ENCODE results near the gene MDM4. TPM values are rescaled to one million over a fixed set of nuclear protein-coding genes. Genes with fewer than 3 reads are reported as not detected.

MDM4 gene
- total RNA-seq, 4 donors from 2014 or later: 15.1 to 44.0 (median 28.9) TPM

GRCh38 chr1:204588826-204589225 lies 72.6 kb downstream of the MDM4 start:
- intact Hi-C loops (cut with DNase I; ENCODE audit: low total_unique reads) (no loop called here), in situ Hi-C loops (cut with MboI; ENCODE audit: low sequenced_read_pairs in 4 of 4) (no loop called here)
- no peak for DNase-seq
- H3K27me3 ChIP-seq: no peaks in the 10 kb centered on the region
- no peak overlapping the region for H3K27ac ChIP-seq
- no peaks in the 10 kb centered on the region for H3K4me1 ChIP-seq
- H3K9me3 ChIP-seq: no peaks in the 10 kb centered on the region
- no peaks in the 10 kb centered on the region for H3K36me3 ChIP-seq
- TF ChIP-seq, protein P1, sequence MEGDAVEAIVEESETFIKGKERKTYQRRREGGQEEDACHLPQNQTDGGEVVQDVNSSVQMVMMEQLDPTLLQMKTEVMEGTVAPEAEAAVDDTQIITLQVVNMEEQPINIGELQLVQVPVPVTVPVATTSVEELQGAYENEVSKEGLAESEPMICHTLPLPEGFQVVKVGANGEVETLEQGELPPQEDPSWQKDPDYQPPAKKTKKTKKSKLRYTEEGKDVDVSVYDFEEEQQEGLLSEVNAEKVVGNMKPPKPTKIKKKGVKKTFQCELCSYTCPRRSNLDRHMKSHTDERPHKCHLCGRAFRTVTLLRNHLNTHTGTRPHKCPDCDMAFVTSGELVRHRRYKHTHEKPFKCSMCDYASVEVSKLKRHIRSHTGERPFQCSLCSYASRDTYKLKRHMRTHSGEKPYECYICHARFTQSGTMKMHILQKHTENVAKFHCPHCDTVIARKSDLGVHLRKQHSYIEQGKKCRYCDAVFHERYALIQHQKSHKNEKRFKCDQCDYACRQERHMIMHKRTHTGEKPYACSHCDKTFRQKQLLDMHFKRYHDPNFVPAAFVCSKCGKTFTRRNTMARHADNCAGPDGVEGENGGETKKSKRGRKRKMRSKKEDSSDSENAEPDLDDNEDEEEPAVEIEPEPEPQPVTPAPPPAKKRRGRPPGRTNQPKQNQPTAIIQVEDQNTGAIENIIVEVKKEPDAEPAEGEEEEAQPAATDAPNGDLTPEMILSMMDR (IDR thresholded peaks at IDR 0.05 in 4 of 5, conservative IDR thresholded peaks at IDR 0.05 in 1 of 5): no peak
- no peak for TF ChIP-seq POLR2A (IDR thresholded peaks at IDR 0.05)
- ATAC-seq: no peak
- H3K4me3 ChIP-seq: no peak overlapping the region

GRCh38 chr1:204589409-204590038 lies 73.3 kb downstream of the MDM4 start:
- DNase-seq (no peak), ATAC-seq (no peak)
- no peaks in the 10 kb centered on the region for H3K9me3 ChIP-seq
- H3K27ac ChIP-seq: no peak overlapping the region
- H3K27me3 ChIP-seq: no peaks in the 10 kb centered on the region
- intact Hi-C loops (cut with DNase I; ENCODE audit: low total_unique reads) (no loop called here), in situ Hi-C loops (cut with MboI; ENCODE audit: low sequenced_read_pairs in 4 of 4) (no loop called here)
- no peak overlapping the region for H3K4me3 ChIP-seq
- no peaks in the 10 kb centered on the region for H3K36me3 ChIP-seq
- TF ChIP-seq, protein P1 (IDR thresholded peaks at IDR 0.05 in 4 of 5, conservative IDR thresholded peaks at IDR 0.05 in 1 of 5): no peak
- no peaks in the 10 kb centered on the region for H3K4me1 ChIP-seq

DNA sequence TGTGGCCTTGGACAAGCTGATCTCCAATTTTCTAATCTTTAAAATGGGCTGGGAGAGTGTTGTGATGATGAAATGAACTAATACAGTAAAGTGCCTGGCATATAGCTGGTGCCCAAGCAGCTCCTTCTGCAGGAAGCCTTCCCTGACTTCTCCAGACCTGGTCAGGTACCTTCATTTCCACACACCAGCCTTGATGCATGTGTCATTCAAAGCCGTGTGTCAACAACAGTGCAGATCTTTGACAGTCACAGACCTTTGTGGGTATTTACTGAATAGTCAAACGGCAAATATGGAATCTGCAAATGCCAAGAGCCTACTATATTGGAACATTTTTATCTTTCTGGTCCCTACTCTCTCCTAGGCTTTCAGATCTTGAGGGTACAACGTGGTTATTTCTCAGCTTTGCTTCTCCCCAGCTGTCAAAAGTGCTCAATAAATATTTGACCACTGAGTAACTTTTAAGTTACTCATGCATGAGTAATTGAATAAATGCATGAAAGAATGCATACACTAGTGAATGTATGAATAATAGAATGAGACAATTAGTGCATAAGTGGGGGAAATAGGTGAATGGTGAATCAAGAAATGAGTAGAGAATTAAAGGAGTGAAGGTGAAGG lies 75.4 kb downstream of the MDM4 start:
- no peak for DNase-seq
- H3K4me1 ChIP-seq: no peaks in the 10 kb centered on the region
- in situ Hi-C loops (cut with MboI; ENCODE audit: low sequenced_read_pairs in 4 of 4): no loop called here

DNA sequence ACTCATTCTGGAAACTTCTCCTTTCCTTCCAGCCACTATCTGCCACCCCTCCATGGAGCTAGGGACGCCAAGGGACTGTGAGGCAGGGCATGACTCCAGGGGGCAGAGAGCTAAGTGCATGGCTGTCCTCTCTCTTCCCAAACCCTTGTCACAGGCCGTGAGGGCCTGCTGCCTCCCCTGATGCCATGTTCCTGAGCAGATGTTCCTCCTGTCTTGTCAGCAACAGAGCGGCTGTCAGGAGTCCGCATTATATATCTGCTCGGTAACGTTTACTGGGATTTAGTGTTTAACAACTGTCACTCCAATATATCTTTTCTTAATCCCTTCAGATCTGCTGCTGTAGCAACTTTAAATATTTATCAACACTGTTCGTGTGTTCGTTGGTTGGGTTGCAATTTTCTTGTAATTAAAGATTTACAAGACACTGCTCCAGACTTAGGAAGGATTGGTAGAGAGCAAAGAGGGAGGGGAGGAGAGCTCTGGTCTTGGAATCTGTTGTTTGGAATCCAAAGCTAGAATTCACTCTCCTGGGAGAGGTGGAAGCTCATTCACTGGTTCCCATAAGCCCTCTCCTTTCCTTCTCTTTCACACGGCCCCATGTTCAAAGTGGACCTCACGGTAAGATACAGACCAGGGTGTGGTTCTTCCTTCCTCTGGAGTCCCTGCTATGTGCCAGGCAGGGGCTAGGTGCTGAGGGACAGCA lies 76.2 kb downstream of the MDM4 start:
- TF ChIP-seq, protein P1 (IDR thresholded peaks at IDR 0.05 in 4 of 5, conservative IDR thresholded peaks at IDR 0.05 in 1 of 5): no peak
- no peak for TF ChIP-seq POLR2A (IDR thresholded peaks at IDR 0.05)
- intact Hi-C loops (cut with DNase I; ENCODE audit: low total_unique reads): no loop called here
- no peaks in the 10 kb centered on the region for H3K27me3 ChIP-seq
- no peaks in the 10 kb centered on the region for H3K4me1 ChIP-seq
- DNase-seq (no peak), ATAC-seq (no peak)
- H3K4me3 ChIP-seq: no peak overlapping the region
- in situ Hi-C loops (cut with MboI; ENCODE audit: low sequenced_read_pairs in 4 of 4): no loop called here
- no peaks in the 10 kb centered on the region for H3K36me3 ChIP-seq
- no peaks in the 10 kb centered on the region for H3K9me3 ChIP-seq
- no peak overlapping the region for H3K27ac ChIP-seq

More for the DNA sequence above, 75.4 kb downstream of the MDM4 start:
- TF ChIP-seq POLR2A (IDR thresholded peaks at IDR 0.05): no peak
- TF ChIP-seq, protein P1 (IDR thresholded peaks at IDR 0.05 in 4 of 5, conservative IDR thresholded peaks at IDR 0.05 in 1 of 5): no peak
- Histone ChIP-seq H3K27ac (no peak overlapping the region), H3K27me3 (no peaks in the 10 kb centered on the region), H3K9me3 (no peaks in the 10 kb centered on the region), H3K36me3 (no peaks in the 10 kb centered on the region), H3K4me3 (no peak overlapping the region)
- ATAC-seq: no peak
- intact Hi-C loops (cut with DNase I; ENCODE audit: low total_unique reads): no loop called here

Data from gastrocnemius medialis (tissue), 4 donors.